CD4-positive, alpha-beta T cell (primary cell): Measurements from ENCODE around the gene HJURP. TPM values are rescaled to one million over a fixed set of nuclear protein-coding genes. Genes with fewer than 3 reads are reported as not detected.

ENCODE experiments used
- ATAC-seq: fragments of 200-7000 bp; cut with Tn5 transposase; one replicate; pipeline ENCODE4 v1.10.0; 2022; ENCODE audit warnings: mild to moderate bottlenecking; ENCODE audit not compliant: poor library complexity
- CTCF ChIA-PET: fragments of 350-600 bp; sonication (Branson Sonifier 250); formaldehyde crosslinking; loops from one replicate; lab custom pipeline; 2021; ENCODE audit warnings: antibody characterized with exemption, inconsistent platforms; lab: Charles Lee
- POLR2A ChIA-PET: fragments of 350-600 bp; sonication (Branson Sonifier 250); formaldehyde crosslinking; loops from one replicate; lab custom pipeline; 2021; ENCODE audit warnings: antibody characterized with exemption, inconsistent platforms; lab: Charles Lee
- DNase-seq, 14 experiments: peaks; one replicate each; pipeline ENCODE4 v3.0.0-alpha.2; 2013 to 2020; ENCODE audit warnings: mixed read lengths in 2 of 14
- H3K27ac ChIP-seq, 2 donors: one replicate each; pipeline versions ENCODE4 v1.5.1 to v1.7.0; 2013; ENCODE audit warnings: low read length in 2 of 2, low read depth in 1 of 2, mild to moderate bottlenecking in 1 of 2
- H3K27me3 ChIP-seq, 2 experiments: 1 replicate in 1 of 2; 2 replicates in 1 of 2; pipeline versions ENCODE4 v1.6.1 to v1.7.0; 2013; ENCODE audit warnings: low read length in 2 of 2, control low read depth in 1 of 2, mild to moderate bottlenecking in 1 of 2, moderate library complexity in 1 of 2; ENCODE audit not compliant: insufficient read depth in 2 of 2, control insufficient read depth in 1 of 2
- H3K36me3 ChIP-seq: one replicate; pipeline ENCODE4 v1.6.1; 2013; ENCODE audit warnings: low read length, control low read depth; ENCODE audit not compliant: insufficient read depth
- H3K4me1 ChIP-seq: one replicate; pipeline ENCODE4 v1.6.1; 2013; ENCODE audit warnings: low read length, control low read depth; ENCODE audit not compliant: insufficient read depth
- H3K4me3 ChIP-seq: one replicate; pipeline ENCODE4 v1.5.1; 2013; ENCODE audit warnings: mild to moderate bottlenecking, low read length, moderate library complexity
- H3K9me3 ChIP-seq, 2 experiments: 1 replicate in 1 of 2; 2 replicates in 1 of 2; pipeline versions ENCODE4 v1.6.1 to v1.7.0; 2013; ENCODE audit warnings: low read length in 2 of 2, mild to moderate bottlenecking in 2 of 2, control low read depth in 1 of 2, moderate library complexity in 1 of 2; ENCODE audit not compliant: control insufficient read depth in 1 of 2, insufficient read depth in 1 of 2
- H3K27ac Mint-ChIP-seq: one replicate; pipeline ENCODE4 v1.8.0; 2020; ENCODE audit warnings: mixed read lengths
- H3K27me3 Mint-ChIP-seq: one replicate; pipeline ENCODE4 v1.8.0; 2021; ENCODE audit warnings: mixed read lengths
- H3K36me3 Mint-ChIP-seq: one replicate; pipeline ENCODE4 v1.8.0; 2021; ENCODE audit warnings: low read depth, mixed read lengths
- H3K4me1 Mint-ChIP-seq: one replicate; pipeline ENCODE4 v1.8.0; 2021; ENCODE audit warnings: low read depth, mixed read lengths
- H3K4me3 Mint-ChIP-seq: one replicate; pipeline ENCODE4 v1.8.0; 2020; ENCODE audit warnings: mild to moderate bottlenecking, mixed read lengths
- H3K9me3 Mint-ChIP-seq: one replicate; pipeline ENCODE4 v1.8.0; 2020; ENCODE audit warnings: mixed read lengths
- intact Hi-C, 2 experiments: fragments of 100-400 bp; cut with DNase I in 1 of 2; cut with micrococcal nuclease in 1 of 2; formaldehyde crosslinking; loops; one replicate each; pipeline versions ENCODE4 v1.15.1 to v1.9.0; 2023 to 2025; cut with DNase I, micrococcal nuclease
- total RNA-seq, 174 experiments: library from RNA in 2 of 174; stranded (reverse) in 2 of 174; gene quantifications; one replicate each; pipeline ENCODE4 v1.2.3 and lab custom pipeline; 2021 to 2026
- TF ChIP-seq, protein P1 (sequence below): fragments of 200-600 bp; IDR thresholded peaks from one replicate; pipeline ENCODE4 v1.8.0; 2022; ENCODE audit warnings: antibody characterized with exemption, mild to moderate bottlenecking

The HJURP gene
- total RNA-seq, 2 experiments from 2014 or later, result 0.22 to 0.25 TPM

DNA sequence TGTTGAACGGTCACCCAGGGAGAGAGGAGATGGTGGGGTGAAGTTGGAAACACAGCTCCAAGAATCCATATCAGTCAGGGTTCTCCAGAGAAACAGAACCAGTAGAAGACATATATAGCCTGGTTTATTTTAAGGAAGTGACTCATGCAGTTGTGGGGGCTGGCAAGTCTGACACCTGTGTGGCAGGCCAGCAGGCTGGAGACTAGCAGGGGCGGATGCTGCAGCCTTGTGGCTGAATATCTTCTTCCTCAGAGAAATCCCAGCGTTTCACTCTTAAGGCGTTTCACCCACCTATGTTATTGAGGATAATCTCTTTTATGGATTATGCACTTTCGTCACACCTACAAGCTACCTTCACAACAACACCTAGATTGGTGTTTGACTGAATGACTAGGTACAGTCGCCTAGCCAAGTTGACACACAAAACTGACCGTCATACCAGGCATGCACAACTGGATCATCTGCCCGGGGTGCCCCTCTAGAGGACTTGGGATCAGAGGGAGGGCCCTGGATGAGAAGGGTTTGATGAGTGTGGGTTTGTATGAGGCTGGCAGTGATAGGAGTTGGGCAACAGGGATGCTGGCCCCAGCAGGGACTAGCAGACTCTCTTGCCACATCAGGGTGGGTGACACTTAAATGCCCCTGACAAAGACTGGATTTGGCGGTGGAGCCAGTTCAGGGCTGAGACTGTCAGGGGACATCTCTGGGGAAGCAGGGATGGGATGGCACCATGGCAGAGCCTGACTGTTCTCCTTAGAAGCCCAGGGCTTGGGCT lies 52.8 kb downstream of the HJURP start:
- DNase-seq (peak in 1 of 14 experiments; percentile 25), ATAC-seq (no peak)
- H3K4me3 ChIP-seq, result no peak overlapping the region
- H3K27ac Mint-ChIP-seq, result no peak overlapping the region
- H3K9me3 Mint-ChIP-seq, result peaks cover 4% of the 10 kb centered on the region
- H3K4me1 Mint-ChIP-seq, result no peaks in the 10 kb centered on the region
- H3K27me3 ChIP-seq, result peaks cover 3 to 4% of the 10 kb centered on the region in 2 experiments
- no peaks in the 10 kb centered on the region for H3K4me1 ChIP-seq
- no peak overlapping the region for H3K4me3 Mint-ChIP-seq
- no peaks in the 10 kb centered on the region for H3K36me3 ChIP-seq
- intact Hi-C loops, result no loop called here
- TF ChIP-seq, protein P1, sequence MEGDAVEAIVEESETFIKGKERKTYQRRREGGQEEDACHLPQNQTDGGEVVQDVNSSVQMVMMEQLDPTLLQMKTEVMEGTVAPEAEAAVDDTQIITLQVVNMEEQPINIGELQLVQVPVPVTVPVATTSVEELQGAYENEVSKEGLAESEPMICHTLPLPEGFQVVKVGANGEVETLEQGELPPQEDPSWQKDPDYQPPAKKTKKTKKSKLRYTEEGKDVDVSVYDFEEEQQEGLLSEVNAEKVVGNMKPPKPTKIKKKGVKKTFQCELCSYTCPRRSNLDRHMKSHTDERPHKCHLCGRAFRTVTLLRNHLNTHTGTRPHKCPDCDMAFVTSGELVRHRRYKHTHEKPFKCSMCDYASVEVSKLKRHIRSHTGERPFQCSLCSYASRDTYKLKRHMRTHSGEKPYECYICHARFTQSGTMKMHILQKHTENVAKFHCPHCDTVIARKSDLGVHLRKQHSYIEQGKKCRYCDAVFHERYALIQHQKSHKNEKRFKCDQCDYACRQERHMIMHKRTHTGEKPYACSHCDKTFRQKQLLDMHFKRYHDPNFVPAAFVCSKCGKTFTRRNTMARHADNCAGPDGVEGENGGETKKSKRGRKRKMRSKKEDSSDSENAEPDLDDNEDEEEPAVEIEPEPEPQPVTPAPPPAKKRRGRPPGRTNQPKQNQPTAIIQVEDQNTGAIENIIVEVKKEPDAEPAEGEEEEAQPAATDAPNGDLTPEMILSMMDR, result no peak
- CTCF ChIA-PET, result no interaction called here
- POLR2A ChIA-PET, result no interaction called here
- H3K27ac ChIP-seq, result no peak overlapping the region
- H3K36me3 Mint-ChIP-seq, result no peaks in the 10 kb centered on the region
- peaks cover 15% of the 10 kb centered on the region for H3K27me3 Mint-ChIP-seq
- no peaks in the 10 kb centered on the region for H3K9me3 ChIP-seq

GRCh38 chr2:233800208-233800607 lies 54.1 kb downstream of the HJURP start:
- ChIA-PET CTCF (no interaction called here), POLR2A (no interaction called here)
- H3K27me3 Mint-ChIP-seq, result peaks cover 15% of the 10 kb centered on the region
- no peak overlapping the region for H3K4me3 Mint-ChIP-seq
- H3K9me3 Mint-ChIP-seq, result peaks cover 4% of the 10 kb centered on the region
- Histone ChIP-seq H3K36me3 (no peaks in the 10 kb centered on the region), H3K27me3 (peaks cover 3 to 4% of the 10 kb centered on the region in 2 experiments), H3K4me3 (no peak overlapping the region), H3K9me3 (no peaks in the 10 kb centered on the region), H3K27ac (no peak overlapping the region), H3K4me1 (no peaks in the 10 kb centered on the region)
- DNase-seq (no peak), ATAC-seq (no peak)
- H3K36me3 Mint-ChIP-seq, result no peaks in the 10 kb centered on the region
- intact Hi-C loops, result no loop called here
- TF ChIP-seq, protein P1, result no peak
- H3K27ac Mint-ChIP-seq, result no peak overlapping the region
- no peaks in the 10 kb centered on the region for H3K4me1 Mint-ChIP-seq

- Mint-ChIP-seq H3K4me3 (no peak overlapping the region), H3K4me1 (no peaks in the 10 kb centered on the region), H3K9me3 (peaks cover 4% of the 10 kb centered on the region), H3K27me3 (peaks cover 15% of the 10 kb centered on the region), H3K27ac (no peak overlapping the region), H3K36me3 (no peaks in the 10 kb centered on the region)
- ATAC-seq, result no peak
- no peak overlapping the region for H3K4me3 ChIP-seq
- no peaks in the 10 kb centered on the region for H3K9me3 ChIP-seq
- H3K4me1 ChIP-seq, result no peaks in the 10 kb centered on the region
- TF ChIP-seq, protein P1, result no peak
- no peak for DNase-seq
- ChIA-PET CTCF (no interaction called here), POLR2A (no interaction called here)
- H3K27ac ChIP-seq, result no peak overlapping the region
- intact Hi-C loops, result no loop called here
- peaks cover 1 to 3% of the 10 kb centered on the region in 2 experiments for H3K27me3 ChIP-seq
- H3K36me3 ChIP-seq, result no peaks in the 10 kb centered on the region
Measured at GRCh38 chr2:233799716-233800115, 54.6 kb downstream of the HJURP start.
